Stimulated activated naive B cell treated with anti-CD40 and anti-IgM and Interleukin-4, amounts not matched to agents 10 μg/mL and 1 μg/mL and 100 μg/mL, for 72 hours (primary cell): ENCODE results near the gene INTS15.
A peak's percentile ranks its signal among the peaks of the same experiment; 100 is the strongest.

Experiments used
- ATAC-seq, 2 donors: fragments of 150-1000 bp; cut with Tn5 transposase; replicated peaks; 2 replicates each; pipeline ENCODE4 v1.10.0; 2021; ENCODE audit warnings: moderate library complexity in 1 of 2
- DNase-seq: peaks from one replicate; pipeline ENCODE4 v3.0.0; 2021
- H3K27ac Mint-ChIP-seq: one replicate; pipeline ENCODE4 v1.8.0; 2022; ENCODE audit warnings: mild to moderate bottlenecking, mixed read lengths
- H3K27me3 Mint-ChIP-seq, 2 donors: one replicate each; pipeline ENCODE4 v1.8.0; 2022; ENCODE audit warnings: mixed read lengths in 2 of 2
- H3K36me3 Mint-ChIP-seq, 2 donors: one replicate each; pipeline ENCODE4 v1.8.0; 2022; ENCODE audit warnings: mixed read lengths in 2 of 2, mild to moderate bottlenecking in 1 of 2
- H3K4me1 Mint-ChIP-seq, 2 donors: one replicate each; pipeline ENCODE4 v1.8.0; 2022; ENCODE audit warnings: mixed read lengths in 2 of 2, mild to moderate bottlenecking in 1 of 2
- H3K4me3 Mint-ChIP-seq, 2 donors: one replicate each; pipeline ENCODE4 v1.8.0; 2022; ENCODE audit warnings: mild to moderate bottlenecking in 2 of 2, mixed read lengths in 2 of 2, moderate library complexity in 1 of 2
- H3K9me3 Mint-ChIP-seq, 2 donors: one replicate each; pipeline ENCODE4 v1.8.0; 2022; ENCODE audit warnings: mixed read lengths in 2 of 2, mild to moderate bottlenecking in 1 of 2

Gene INTS15

GRCh38 chr7:6589829-6590644 is at the start of gene INTS15:
INTS15 (plus strand) TSS chr7:6590021; CDS start chr7:6590284, 263 bp downstream.
- Mint-ChIP-seq H3K4me3 (peak within 1 kb of the TSS; percentile 87 to 90), H3K36me3 (peaks cover 36 to 39% of the 10 kb centered on the region in 2 donors), H3K4me1 (peaks cover 8 to 25% of the 10 kb centered on the region in 2 donors), H3K27ac (peak within 1 kb of the TSS; percentile 88), H3K9me3 (no peaks in the 10 kb centered on the region), H3K27me3 (no peaks in the 10 kb centered on the region)
- peak; percentile 90 to 92 for ATAC-seq
- peak; percentile 81 for DNase-seq

- Mint-ChIP-seq H3K4me1 (peaks cover 13 to 16% of the 10 kb centered on the region in 2 donors), H3K4me3 (no peak overlapping the region), H3K27ac (no peak overlapping the region), H3K9me3 (peaks cover 0 to under 1% of the 10 kb centered on the region in 2 donors), H3K36me3 (no peaks in the 10 kb centered on the region), H3K27me3 (peaks cover 19 to 23% of the 10 kb centered on the region in 2 donors)
- DNase-seq (no peak), ATAC-seq (no peak)
Measured at GRCh38 chr7:6542368-6542767, 47.5 kb upstream of the INTS15 start.

GRCh38 chr7:6545398-6546126 is 44.3 kb upstream of the INTS15 start:
- DNase-seq (no peak), ATAC-seq (peak; percentile 67 to 82)
- no peak overlapping the region for H3K4me3 Mint-ChIP-seq
- H3K27ac Mint-ChIP-seq, result no peak overlapping the region
- peaks cover 13 to 16% of the 10 kb centered on the region in 2 donors for H3K4me1 Mint-ChIP-seq
- no peaks in the 10 kb centered on the region for H3K36me3 Mint-ChIP-seq
- H3K9me3 Mint-ChIP-seq, result peaks cover 0 to 2% of the 10 kb centered on the region in 2 donors
- H3K27me3 Mint-ChIP-seq, result peaks cover 4% of the 10 kb centered on the region in 2 donors

DNA sequence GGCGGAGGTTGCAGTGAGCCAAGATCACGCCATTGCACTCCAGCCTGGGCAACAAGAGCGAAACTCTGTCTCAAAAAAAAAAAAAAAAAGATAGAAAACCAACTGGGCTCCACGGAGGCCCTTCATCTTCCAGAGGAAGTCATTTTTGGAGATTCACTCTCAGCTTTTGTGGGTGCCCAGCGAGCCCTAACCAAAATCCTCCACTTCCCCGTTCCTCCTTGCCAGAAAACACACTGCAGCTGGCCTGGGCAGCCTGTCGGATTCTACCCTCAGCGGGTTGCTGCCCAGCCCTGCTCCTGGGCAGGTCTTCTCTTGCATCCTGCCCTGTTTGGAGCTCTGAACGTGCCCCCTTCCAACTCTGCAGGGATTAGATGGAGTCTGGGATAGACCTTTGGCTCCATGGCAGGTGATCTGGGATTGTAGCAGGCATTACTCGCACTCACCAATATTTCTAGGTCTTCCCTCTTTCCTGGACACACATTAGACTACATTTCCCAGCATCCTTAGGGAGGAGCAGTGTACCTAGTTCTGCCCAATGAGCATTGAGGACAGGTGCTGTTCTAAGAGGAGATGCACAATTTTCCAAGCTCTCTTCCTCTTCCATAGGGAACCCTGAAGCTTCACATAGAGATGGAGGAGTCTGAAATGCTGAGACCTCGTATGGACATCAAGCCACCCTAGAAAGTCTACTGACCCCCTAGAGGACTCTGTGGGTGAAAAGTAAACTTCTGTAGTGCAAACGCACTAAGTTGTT is 43.1 kb upstream of the INTS15 start:
- Mint-ChIP-seq H3K27me3 (peaks cover 4% of the 10 kb centered on the region in 2 donors), H3K9me3 (peaks cover 0 to 2% of the 10 kb centered on the region in 2 donors), H3K4me1 (peaks cover 13 to 16% of the 10 kb centered on the region in 2 donors), H3K27ac (no peak overlapping the region), H3K36me3 (no peaks in the 10 kb centered on the region), H3K4me3 (peak overlapping the region in 1 of 2 donors; percentile 5)
- DNase-seq (no peak), ATAC-seq (no peak)

DNA sequence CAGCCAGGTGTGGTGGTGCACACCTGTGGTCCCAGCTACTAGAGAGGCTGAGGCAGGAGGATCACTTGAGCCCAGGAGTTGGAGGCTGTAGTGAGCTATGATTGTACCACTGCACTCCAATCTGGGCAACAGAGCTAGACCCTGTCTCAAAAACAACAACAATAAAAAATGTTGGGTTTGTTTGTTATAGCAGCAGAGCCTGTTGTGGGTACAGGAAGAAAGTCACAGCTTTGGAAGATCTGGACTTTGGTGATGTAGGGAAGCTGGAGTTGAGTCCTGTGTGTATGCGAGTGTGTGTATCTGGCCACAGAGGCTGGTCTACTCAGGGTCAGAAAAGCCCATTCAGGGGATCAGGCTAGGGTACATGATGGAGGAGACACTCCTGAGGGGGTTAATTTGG is 42.4 kb upstream of the INTS15 start:
- H3K4me3 Mint-ChIP-seq, result no peak overlapping the region
- H3K36me3 Mint-ChIP-seq, result no peaks in the 10 kb centered on the region
- H3K9me3 Mint-ChIP-seq, result peaks cover 0 to 2% of the 10 kb centered on the region in 2 donors
- H3K27me3 Mint-ChIP-seq, result peaks cover 4% of the 10 kb centered on the region in 2 donors
- DNase-seq (no peak), ATAC-seq (no peak)
- H3K27ac Mint-ChIP-seq, result no peak overlapping the region
- H3K4me1 Mint-ChIP-seq, result peaks cover 13 to 16% of the 10 kb centered on the region in 2 donors

- Mint-ChIP-seq H3K36me3 (no peaks in the 10 kb centered on the region), H3K27ac (no peak within 1 kb of the TSS), H3K27me3 (peaks cover 4% of the 10 kb centered on the region in 2 donors), H3K4me3 (no peak within 1 kb of the TSS), H3K4me1 (peaks cover 9 to 15% of the 10 kb centered on the region in 2 donors), H3K9me3 (peaks cover 0 to 2% of the 10 kb centered on the region in 2 donors)
- ATAC-seq (no peak), DNase-seq (no peak)
Measured at GRCh38 chr7:6551016-6551511, 38.8 kb upstream of the INTS15 start, which contains the start of gene GRID2IP. GRID2IP (minus strand) TSS chr7:6551461; CDS start chr7:6551436, 25 bp downstream.

- H3K9me3 Mint-ChIP-seq, result no peaks in the 10 kb centered on the region
- no peaks in the 10 kb centered on the region for H3K36me3 Mint-ChIP-seq
Measured at GRCh38 chr7:6553448-6554044, 36.3 kb upstream of the INTS15 start.

GRCh38 chr7:6554848-6555247 is 35.0 kb upstream of the INTS15 start:
- Mint-ChIP-seq H3K4me1 (peaks cover 5 to 9% of the 10 kb centered on the region in 2 donors), H3K4me3 (no peak overlapping the region), H3K36me3 (no peaks in the 10 kb centered on the region), H3K9me3 (no peaks in the 10 kb centered on the region), H3K27ac (no peak overlapping the region), H3K27me3 (peaks cover 0 to 3% of the 10 kb centered on the region in 2 donors)
- no peak for DNase-seq
- ATAC-seq, result peak; percentile 31 to 67

More at GRCh38 chr7:6553448-6554044, 36.3 kb upstream of the INTS15 start:
- ATAC-seq, result no peak
- no peaks in the 10 kb centered on the region for H3K27me3 Mint-ChIP-seq
- H3K4me1 Mint-ChIP-seq, result peaks cover 4 to 9% of the 10 kb centered on the region in 2 donors
- no peak for DNase-seq
- no peak overlapping the region for H3K4me3 Mint-ChIP-seq
- peak overlapping the region; percentile 14 for H3K27ac Mint-ChIP-seq

- Mint-ChIP-seq H3K4me1 (peaks cover 6 to 9% of the 10 kb centered on the region in 2 donors), H3K9me3 (no peaks in the 10 kb centered on the region), H3K27me3 (peaks cover 0 to 5% of the 10 kb centered on the region in 2 donors), H3K4me3 (no peak overlapping the region), H3K27ac (no peak overlapping the region), H3K36me3 (no peaks in the 10 kb centered on the region)
- no peak for DNase-seq
- ATAC-seq, result no peak
Measured at GRCh38 chr7:6556196-6556595, 33.6 kb upstream of the INTS15 start.

DNA sequence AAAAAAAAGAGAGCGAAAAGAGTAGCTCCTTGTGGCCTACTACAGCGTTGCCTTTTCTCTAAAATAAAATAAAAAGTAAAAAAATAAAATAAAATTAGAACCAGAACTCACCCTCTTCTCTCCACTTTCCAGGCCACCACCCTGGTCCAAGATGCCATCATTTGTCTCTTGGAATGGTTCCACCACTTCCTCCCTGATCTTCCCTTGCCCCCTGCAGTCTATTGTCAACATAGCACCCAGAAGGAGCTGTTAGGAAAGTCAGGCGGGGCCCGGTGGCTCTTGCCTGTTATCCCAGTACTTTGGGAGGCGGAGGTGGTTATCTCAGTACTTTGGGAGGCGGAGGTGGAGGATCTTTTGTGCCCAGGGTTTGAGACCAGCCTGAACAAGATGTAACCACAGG is 31.0 kb upstream of the INTS15 start:
- no peaks in the 10 kb centered on the region for H3K9me3 Mint-ChIP-seq
- H3K4me3 Mint-ChIP-seq, result no peak overlapping the region
- peaks cover 0 to 5% of the 10 kb centered on the region in 2 donors for H3K27me3 Mint-ChIP-seq
- DNase-seq, result no peak
- no peaks in the 10 kb centered on the region for H3K36me3 Mint-ChIP-seq
- peak in 1 of 2 donors; percentile 51 for ATAC-seq
- peaks cover 6 to 9% of the 10 kb centered on the region in 2 donors for H3K4me1 Mint-ChIP-seq
- no peak overlapping the region for H3K27ac Mint-ChIP-seq

DNA sequence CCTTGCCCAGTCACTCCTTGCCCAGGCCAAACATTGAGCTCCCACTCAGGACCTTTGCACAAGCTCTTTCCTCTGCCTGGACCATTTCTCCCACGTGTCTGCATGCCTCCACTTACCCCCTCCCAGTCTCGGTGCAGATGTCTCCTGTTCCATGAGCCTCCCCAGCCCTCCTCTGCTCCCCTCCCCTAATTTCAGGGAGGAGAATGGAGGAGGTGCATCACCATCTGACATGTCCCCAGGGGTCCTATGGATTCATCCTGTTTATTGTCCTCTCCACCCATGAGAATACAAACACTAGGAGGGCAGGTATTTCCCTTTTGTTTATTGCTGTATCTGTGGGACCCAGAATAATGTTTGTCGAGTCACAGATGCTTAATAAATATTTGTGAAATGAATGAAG is 29.9 kb upstream of the INTS15 start:
- no peak overlapping the region for H3K4me3 Mint-ChIP-seq
- DNase-seq (no peak), ATAC-seq (no peak)
- peaks cover 0 to 5% of the 10 kb centered on the region in 2 donors for H3K27me3 Mint-ChIP-seq
- H3K27ac Mint-ChIP-seq, result peak overlapping the region; percentile 38
- no peaks in the 10 kb centered on the region for H3K36me3 Mint-ChIP-seq
- H3K4me1 Mint-ChIP-seq, result peaks cover 4% of the 10 kb centered on the region in 2 donors
- no peaks in the 10 kb centered on the region for H3K9me3 Mint-ChIP-seq

DNA sequence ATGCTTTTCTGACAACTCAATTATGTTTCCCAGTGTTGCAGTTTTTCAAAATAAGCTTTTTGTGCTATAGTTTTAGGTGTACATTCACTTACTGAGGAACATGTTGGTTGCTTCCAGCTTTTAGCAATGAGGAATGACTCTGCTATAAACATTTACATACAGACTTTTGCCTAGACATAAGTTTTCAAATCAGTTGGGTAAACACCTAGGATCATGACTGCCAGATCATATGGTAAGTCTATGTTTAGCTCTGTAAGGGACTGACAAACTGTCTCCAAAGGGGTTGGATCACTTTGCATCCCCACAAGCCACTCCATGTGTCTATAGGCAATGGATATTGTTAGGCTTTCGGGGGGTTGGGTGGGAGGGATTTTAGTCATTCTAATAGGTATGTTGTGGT is 27.7 kb upstream of the INTS15 start:
- no peak overlapping the region for H3K27ac Mint-ChIP-seq

DNA sequence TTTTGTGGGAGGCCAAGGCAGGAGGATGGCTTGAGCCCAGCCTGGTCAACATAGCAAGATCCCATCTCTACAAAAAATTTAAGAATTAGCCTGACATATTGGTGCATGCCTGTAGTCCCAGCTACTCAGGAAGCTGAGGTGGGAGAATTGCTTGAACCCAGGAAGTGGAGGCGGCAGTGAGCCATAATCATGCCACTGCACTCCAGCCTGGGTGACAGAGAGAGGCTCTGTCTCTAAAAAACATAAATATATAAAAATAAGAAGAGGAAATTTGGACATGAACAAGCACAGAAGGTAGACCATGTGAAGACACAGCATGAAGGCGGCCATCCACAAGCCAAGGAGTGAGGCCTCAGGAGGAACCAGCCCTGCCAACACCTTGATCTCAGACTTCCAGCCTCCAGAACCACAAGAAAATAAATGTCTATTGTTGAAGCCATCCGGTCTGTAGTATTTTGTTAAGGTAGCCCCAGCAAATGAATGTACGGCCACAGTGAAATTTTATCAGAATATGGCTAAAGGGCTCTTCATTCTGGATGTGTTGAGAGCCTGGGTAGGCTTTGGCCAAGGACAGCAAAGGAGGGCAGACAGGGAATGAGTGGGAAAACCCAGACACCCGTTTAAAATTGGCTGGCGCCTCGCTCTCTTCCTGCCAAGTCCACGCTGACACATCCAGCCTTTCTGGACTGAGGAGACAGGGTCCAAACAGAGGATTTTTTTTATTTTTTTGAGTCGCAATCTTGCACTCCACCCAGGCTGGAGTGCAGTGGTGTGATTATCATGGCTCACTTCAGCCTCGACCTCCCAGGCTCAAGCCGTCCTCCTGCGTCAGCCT is 25.7 kb upstream of the INTS15 start:
- Mint-ChIP-seq H3K36me3 (no peaks in the 10 kb centered on the region), H3K4me1 (peaks cover 0 to 2% of the 10 kb centered on the region in 2 donors), H3K27me3 (peaks cover 5% of the 10 kb centered on the region in 2 donors), H3K4me3 (no peak overlapping the region), H3K27ac (no peak overlapping the region), H3K9me3 (no peaks in the 10 kb centered on the region)
- ATAC-seq (no peak), DNase-seq (no peak)

More for the DNA sequence above, 27.7 kb upstream of the INTS15 start:
- ATAC-seq (no peak), DNase-seq (no peak)
- H3K4me1 Mint-ChIP-seq, result peaks cover 0 to 2% of the 10 kb centered on the region in 2 donors
- H3K9me3 Mint-ChIP-seq, result no peaks in the 10 kb centered on the region
- H3K4me3 Mint-ChIP-seq, result no peak overlapping the region
- no peaks in the 10 kb centered on the region for H3K36me3 Mint-ChIP-seq
- peaks cover 0 to 5% of the 10 kb centered on the region in 2 donors for H3K27me3 Mint-ChIP-seq
